B cell (primary cell): Measurements from ENCODE around the gene CAGE1. TPM values are rescaled to one million over a fixed set of nuclear protein-coding genes. Genes with fewer than 3 reads are reported as not detected.

Experiments used
- ATAC-seq: fragments of 200-7000 bp; cut with Tn5 transposase; one replicate; pipeline ENCODE4 v1.10.0; 2021; ENCODE audit warnings: low read depth, mild to moderate bottlenecking, moderate number of reproducible peaks, moderate library complexity
- CTCF ChIA-PET: fragments of 350-600 bp; sonication (Branson Sonifier 250); formaldehyde crosslinking; loops from one replicate; lab custom pipeline; 2021; ENCODE audit warnings: antibody characterized with exemption, inconsistent platforms; lab: Charles Lee
- POLR2A ChIA-PET: fragments of 350-600 bp; sonication (Branson Sonifier 250); formaldehyde crosslinking; loops from one replicate; lab custom pipeline; 2021; ENCODE audit warnings: antibody characterized with exemption; lab: Charles Lee
- DNase-seq: peaks from one replicate; pipeline ENCODE4 v3.0.0; 2013
- H2AFZ ChIP-seq: 2 replicates; pipeline ENCODE4 v1.6.1; 2012; ENCODE audit warnings: mild to moderate bottlenecking, low read depth, low read length; ENCODE audit not compliant: insufficient read depth, poor library complexity, severe bottlenecking
- H3K27ac ChIP-seq, 2 donors: 1 replicate in 1 of 2; 2 replicates in 1 of 2; pipeline ENCODE4 v1.5.1; 2012 to 2013; ENCODE audit warnings: low read length in 2 of 2, mild to moderate bottlenecking in 2 of 2, moderate library complexity in 1 of 2
- H3K27me3 ChIP-seq, 4 experiments: fragments of 200-600 bp in 1 of 4; sonication (generic) in 1 of 4; replicated peaks in 1 of 4; 1 replicate in 2 of 4; 2 replicates in 2 of 4; pipeline versions ENCODE4 v1.6.1 to v1.7.0; 2013 to 2016; ENCODE audit warnings: low read length in 3 of 4, mild to moderate bottlenecking in 2 of 4, mixed read lengths in 1 of 4, moderate library complexity in 1 of 4; ENCODE audit not compliant: insufficient read depth in 4 of 4, control insufficient read depth in 3 of 4; ENCODE audit errors: control extremely low read depth in 1 of 4
- H3K36me3 ChIP-seq, 2 experiments: replicated peaks in 1 of 2; 1 replicate in 1 of 2; 2 replicates in 1 of 2; pipeline versions ENCODE4 v1.6.1 to v1.7.1; 2013; ENCODE audit warnings: low read length in 1 of 2; ENCODE audit not compliant: insufficient read depth in 2 of 2, control insufficient read depth in 1 of 2; ENCODE audit errors: control extremely low read depth in 1 of 2, extremely low read depth in 1 of 2
- H3K4me1 ChIP-seq, 2 donors: fragments of 200-600 bp in 1 of 2; sonication (generic) in 1 of 2; 1 replicate in 1 of 2; 2 replicates in 1 of 2; pipeline versions ENCODE4 v1.5.1 to v1.6.1; 2013 to 2017; ENCODE audit warnings: low read length in 2 of 2; ENCODE audit not compliant: control insufficient read depth in 2 of 2, insufficient read depth in 2 of 2
- H3K4me2 ChIP-seq: replicated peaks from 2 replicates; pipeline ENCODE3; 2012; ENCODE audit warnings: mild to moderate bottlenecking, low read depth, low read length; ENCODE audit not compliant: poor library complexity, severe bottlenecking
- H3K4me3 ChIP-seq, 5 experiments: fragments of 200-600 bp in 1 of 5; sonication (generic) in 1 of 5; 1 replicate in 3 of 5; 2 replicates in 2 of 5; pipeline versions ENCODE4 v1.5.1 to v1.7.0; 2011 to 2016; ENCODE audit warnings: low read length in 4 of 5, mild to moderate bottlenecking in 4 of 5, low read depth in 2 of 5, control low read depth in 1 of 5, moderate library complexity in 1 of 5; ENCODE audit not compliant: insufficient read depth in 1 of 5; ENCODE audit errors: control extremely low read depth in 1 of 5, extremely low read depth in 1 of 5
- H3K79me2 ChIP-seq: fragments of 200-600 bp; sonication (generic); one replicate; pipeline ENCODE4 v1.6.0; 2016; ENCODE audit warnings: low read length; ENCODE audit not compliant: control insufficient read depth, insufficient read depth
- H3K9ac ChIP-seq: fragments of 200-600 bp; sonication (generic); 2 replicates; pipeline ENCODE4 v1.6.1; 2017; ENCODE audit warnings: mild to moderate bottlenecking, low read length, moderate library complexity
- H3K9me3 ChIP-seq, 3 donors: one replicate each; pipeline versions ENCODE4 v1.6.1 to v1.7.1; 2013; ENCODE audit warnings: low read length in 2 of 3; ENCODE audit not compliant: control insufficient read depth in 2 of 3, insufficient read depth in 1 of 3; ENCODE audit errors: control extremely low read depth in 1 of 3
- H4K20me1 ChIP-seq: 2 replicates; pipeline ENCODE4 v1.6.0; 2012; ENCODE audit warnings: mild to moderate bottlenecking, low read length; ENCODE audit not compliant: insufficient read depth, control insufficient read depth, poor library complexity, severe bottlenecking
- H3K27ac Mint-ChIP-seq: one replicate; pipeline ENCODE4 v1.8.0; 2021; ENCODE audit warnings: mixed read lengths
- H3K27me3 Mint-ChIP-seq: one replicate; pipeline ENCODE4 v1.8.0; 2021; ENCODE audit warnings: mixed read lengths
- H3K4me1 Mint-ChIP-seq: one replicate; pipeline ENCODE4 v1.8.0; 2021; ENCODE audit warnings: mixed read lengths
- H3K4me3 Mint-ChIP-seq: one replicate; pipeline ENCODE4 v1.8.0; 2021; ENCODE audit warnings: mixed read lengths
- H3K9me3 Mint-ChIP-seq: one replicate; pipeline ENCODE4 v1.8.0; 2022; ENCODE audit warnings: mixed read lengths; ENCODE audit not compliant: insufficient read depth
- EZH2 ChIP-seq: IDR thresholded peaks from 2 replicates; pipeline ENCODE4 v1.6.1; 2012; ENCODE audit warnings: borderline replicate concordance, low read depth, mild to moderate bottlenecking, moderate library complexity, low read length; ENCODE audit not compliant: insufficient read depth, poor library complexity, severe bottlenecking
- WGBS: methylation state at CpG from one replicate; pipeline ENCODE4 v1.1.5; 2013; ENCODE audit warnings: missing lambda C conversion rate; ENCODE audit not compliant: insufficient coverage; 5-methylcytosine and 5-hydroxymethylcytosine counted together
- intact Hi-C: fragments of 100-400 bp; cut with micrococcal nuclease; formaldehyde crosslinking; loops from one replicate; pipeline ENCODE4 v1.10.0; 2022
- polyA plus RNA-seq: library from polyadenylated mRNA; depleted of rRNA; stranded (reverse); fragments of >200 nt; gene quantifications from 2 replicates; pipeline ENCODE4 v1.2.3, GENCODE V29; 2012
- total RNA-seq, 2 donors: library from RNA; stranded (reverse); fragments of 120-200 nt in 1 of 2; gene quantifications; 1 replicate in 1 of 2; 2 replicates in 1 of 2; pipeline versions ENCODE4 v1.2.3 to v1.2.4, GENCODE V29; 2013 to 2022
- TF ChIP-seq, protein P1 (sequence below): fragments of 200-600 bp; IDR thresholded peaks from one replicate; pipeline ENCODE4 v1.8.0; 2022; ENCODE audit warnings: antibody characterized with exemption, mild to moderate bottlenecking

The CAGE1 gene
- total and polyA plus RNA-seq, 2 donors (not counting 1 experiment from before 2014, with no cell fraction given): 0.13 to 0.34 TPM

DNA sequence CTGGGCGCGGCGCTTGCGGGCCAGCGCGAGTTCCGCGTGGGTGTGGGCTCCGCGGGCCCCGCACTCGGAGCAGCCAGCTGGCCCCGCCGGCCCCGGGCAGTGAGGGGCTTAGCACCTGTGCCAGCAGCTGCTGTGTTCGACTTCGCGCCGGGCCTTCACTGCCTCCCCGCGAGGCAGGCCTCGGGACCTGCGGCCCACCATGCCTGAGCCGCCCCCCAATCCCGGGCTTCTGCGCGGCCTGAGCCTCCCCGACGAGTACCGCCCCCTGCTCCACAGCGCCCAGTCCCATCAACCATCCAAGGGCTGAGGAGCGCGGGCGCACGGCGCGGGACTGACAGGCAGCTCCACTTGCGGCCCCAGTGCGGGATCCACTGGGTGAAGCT is 36.3 kb upstream of the CAGE1 start:
- ChIA-PET POLR2A (interaction anchor here (0.6 kb wide), 1 partner anchor 119 kb away, joined by 4 read pairs; no protein-coding TSS in a partner anchor), CTCF (interaction anchor here (0.7 to 1.2 kb wide), 3 partner anchors 11 to 111 kb away, joined by 3 to 4 read pairs (median 4); no protein-coding TSS in a partner anchor)
- H3K9me3 Mint-ChIP-seq: no peaks in the 10 kb centered on the region
- 99% methylated on average over 34 of the region's 39 CpGs for WGBS
- no peak for ATAC-seq
- no peak overlapping the region for H3K27ac Mint-ChIP-seq
- intact Hi-C loops: no loop called here
- Histone ChIP-seq H2AFZ (no peak overlapping the region), H3K9ac (no peak overlapping the region), H3K27ac (no peak overlapping the region), H3K27me3 (no peaks in the 10 kb centered on the region), H3K4me3 (no peak overlapping the region), H3K9me3 (no peaks in the 10 kb centered on the region), H3K4me2 (no peak overlapping the region), H3K4me1 (peaks cover 0 to under 1% of the 10 kb centered on the region in 2 donors), H3K36me3 (peaks cover 0 to 3% of the 10 kb centered on the region in 2 experiments), H3K79me2 (no peaks in the 10 kb centered on the region), H4K20me1 (no peaks in the 10 kb centered on the region)
- H3K4me3 Mint-ChIP-seq: no peak overlapping the region
- no peak for DNase-seq
- H3K27me3 Mint-ChIP-seq: no peaks in the 10 kb centered on the region
- no peak for TF ChIP-seq EZH2
- TF ChIP-seq, protein P1, sequence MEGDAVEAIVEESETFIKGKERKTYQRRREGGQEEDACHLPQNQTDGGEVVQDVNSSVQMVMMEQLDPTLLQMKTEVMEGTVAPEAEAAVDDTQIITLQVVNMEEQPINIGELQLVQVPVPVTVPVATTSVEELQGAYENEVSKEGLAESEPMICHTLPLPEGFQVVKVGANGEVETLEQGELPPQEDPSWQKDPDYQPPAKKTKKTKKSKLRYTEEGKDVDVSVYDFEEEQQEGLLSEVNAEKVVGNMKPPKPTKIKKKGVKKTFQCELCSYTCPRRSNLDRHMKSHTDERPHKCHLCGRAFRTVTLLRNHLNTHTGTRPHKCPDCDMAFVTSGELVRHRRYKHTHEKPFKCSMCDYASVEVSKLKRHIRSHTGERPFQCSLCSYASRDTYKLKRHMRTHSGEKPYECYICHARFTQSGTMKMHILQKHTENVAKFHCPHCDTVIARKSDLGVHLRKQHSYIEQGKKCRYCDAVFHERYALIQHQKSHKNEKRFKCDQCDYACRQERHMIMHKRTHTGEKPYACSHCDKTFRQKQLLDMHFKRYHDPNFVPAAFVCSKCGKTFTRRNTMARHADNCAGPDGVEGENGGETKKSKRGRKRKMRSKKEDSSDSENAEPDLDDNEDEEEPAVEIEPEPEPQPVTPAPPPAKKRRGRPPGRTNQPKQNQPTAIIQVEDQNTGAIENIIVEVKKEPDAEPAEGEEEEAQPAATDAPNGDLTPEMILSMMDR: no peak
- H3K4me1 Mint-ChIP-seq: no peaks in the 10 kb centered on the region

DNA sequence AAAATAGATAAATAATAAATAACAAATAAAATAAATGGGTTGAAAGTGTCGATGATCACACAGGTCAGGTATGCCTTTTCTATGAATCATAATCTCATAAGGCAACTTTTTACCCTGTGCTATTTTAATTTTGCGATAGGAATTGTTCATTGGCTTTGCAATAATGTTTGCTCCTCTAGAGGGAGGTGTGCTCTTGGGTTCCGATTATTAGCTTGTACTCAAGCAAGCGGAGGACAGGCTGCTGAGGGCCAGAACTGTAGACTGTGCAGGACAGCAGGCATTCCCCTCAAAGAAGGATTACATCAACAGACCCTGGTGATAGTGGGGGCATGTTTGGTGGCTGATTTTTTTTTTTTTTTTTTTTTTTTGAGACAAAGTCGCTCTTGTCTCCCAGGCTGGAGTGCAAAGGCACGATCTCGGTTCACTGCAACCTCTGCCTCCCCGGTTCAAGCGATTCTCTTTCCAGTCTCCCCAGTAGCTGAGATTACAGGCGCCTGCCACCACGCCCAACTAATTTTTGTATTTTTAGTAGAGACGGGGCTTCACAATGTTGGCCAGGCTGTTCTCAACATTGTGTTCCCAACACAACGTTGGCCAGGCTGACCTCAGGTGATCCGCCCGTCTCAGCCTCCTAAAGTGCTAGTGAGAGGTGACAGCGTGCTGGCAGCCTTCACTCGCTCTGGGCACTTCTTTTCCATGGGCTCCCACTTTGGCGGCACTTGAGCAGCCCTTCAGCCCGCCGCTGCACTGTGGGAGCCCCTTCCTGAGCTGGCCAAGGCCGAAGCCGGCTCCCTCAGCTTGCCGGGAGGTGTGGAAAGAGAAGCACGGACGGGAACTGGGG is 35.6 kb upstream of the CAGE1 start:
- no peak overlapping the region for H3K27ac Mint-ChIP-seq
- peaks cover 0 to 3% of the 10 kb centered on the region in 2 experiments for H3K36me3 ChIP-seq
- WGBS: 90% methylated on average over 24 of the region's 25 CpGs
- H3K4me1 Mint-ChIP-seq: no peaks in the 10 kb centered on the region
- intact Hi-C loops: no loop called here
- H3K79me2 ChIP-seq: no peaks in the 10 kb centered on the region
- no peaks in the 10 kb centered on the region for H4K20me1 ChIP-seq
- H2AFZ ChIP-seq: no peak overlapping the region
- H3K4me2 ChIP-seq: no peak overlapping the region
- no peaks in the 10 kb centered on the region for H3K4me1 ChIP-seq
- ChIA-PET POLR2A (interaction anchor here (0.7 kb wide), 1 partner anchor 321 kb away, joined by 6 read pairs; no protein-coding TSS in a partner anchor), CTCF (interaction anchor here (0.7 to 0.8 kb wide), 2 partner anchors 112 to 178 kb away, joined by 3 to 4 read pairs; no protein-coding TSS in a partner anchor)
- no peak for TF ChIP-seq EZH2
- TF ChIP-seq, protein P1: no peak
- DNase-seq (peak; percentile 38), ATAC-seq (no peak)
- H3K9me3 ChIP-seq: no peaks in the 10 kb centered on the region
- H3K9ac ChIP-seq: no peak overlapping the region
- no peak overlapping the region for H3K4me3 Mint-ChIP-seq
- no peaks in the 10 kb centered on the region for H3K27me3 Mint-ChIP-seq
- H3K27ac ChIP-seq: no peak overlapping the region
- no peaks in the 10 kb centered on the region for H3K9me3 Mint-ChIP-seq
- no peak overlapping the region for H3K4me3 ChIP-seq
- H3K27me3 ChIP-seq: no peaks in the 10 kb centered on the region
